ENCODE results near the gene DMAC2.
"Not testable (repeated sequence)": the region's sequence is repeated elsewhere in the genome, so short reads cannot be mapped to it uniquely, and the experiment has no call there.

The DMAC2 gene

DNA sequence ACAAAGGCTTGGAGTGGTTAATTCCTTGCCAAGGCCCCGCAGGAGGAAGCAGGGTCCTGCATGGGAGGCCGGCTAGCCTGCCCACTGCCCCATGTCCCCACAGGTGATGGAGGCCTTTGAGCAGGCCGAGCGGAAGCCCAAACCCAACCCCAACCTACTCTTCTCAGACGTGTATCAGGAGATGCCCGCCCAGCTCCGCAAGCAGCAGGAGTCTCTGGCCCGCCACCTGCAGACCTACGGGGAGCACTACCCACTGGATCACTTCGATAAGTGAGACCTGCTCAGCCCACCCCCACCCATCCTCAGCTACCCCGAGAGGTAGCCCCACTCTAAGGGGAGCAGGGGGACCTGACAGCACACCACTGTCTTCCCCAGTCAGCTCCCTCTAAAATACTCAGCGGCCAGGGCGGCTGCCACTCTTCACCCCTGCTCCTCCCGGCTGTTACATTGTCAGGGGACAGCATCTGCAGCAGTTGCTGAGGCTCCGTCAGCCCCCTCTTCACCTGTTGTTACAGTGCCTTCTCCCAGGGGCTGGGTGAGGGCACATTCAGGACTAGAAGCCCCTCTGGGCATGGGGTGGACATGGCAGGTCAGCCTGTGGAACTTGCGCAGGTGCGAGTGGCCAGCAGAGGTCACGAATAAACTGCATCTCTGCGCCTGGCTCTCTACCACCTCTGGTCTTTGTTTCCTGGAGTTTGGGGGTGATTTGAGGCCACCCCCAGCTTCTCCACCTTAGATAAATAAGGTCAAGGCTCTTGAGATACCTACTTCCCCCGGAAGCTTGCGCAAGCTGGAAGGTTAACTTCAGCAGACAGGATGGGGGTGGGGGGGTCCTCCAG lies 15.2 kb downstream of the DMAC2 start:
- in situ Hi-C loops (cut with HindIII; ENCODE audit: low sequenced_read_pairs): no loop called here

- in situ Hi-C loops (cut with HindIII; ENCODE audit: low sequenced_read_pairs): no loop called here
Observed at GRCh38 chr19:41422955-41423354, 16.8 kb downstream of the DMAC2 start.

DNA sequence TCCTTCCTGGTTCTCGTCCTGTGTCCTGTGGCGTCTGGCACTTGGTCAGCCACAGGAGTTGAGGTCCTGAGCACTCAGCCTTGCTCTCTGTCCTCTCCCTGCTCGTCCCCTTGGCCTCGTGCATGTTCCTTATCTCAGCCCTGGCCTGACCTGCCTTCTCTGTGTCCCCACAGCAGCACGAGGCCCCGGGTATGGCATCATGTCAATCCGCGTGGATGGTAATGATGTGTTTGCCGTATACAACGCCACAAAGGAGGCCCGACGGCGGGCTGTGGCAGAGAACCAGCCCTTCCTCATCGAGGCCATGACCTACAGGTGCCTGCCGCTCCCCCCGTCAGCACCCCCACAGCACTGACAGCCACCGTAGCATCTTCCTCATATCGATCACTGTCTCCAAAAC lies 17.3 kb downstream of the DMAC2 start:
- in situ Hi-C loops (cut with HindIII; ENCODE audit: low sequenced_read_pairs): no loop called here

GRCh38 chr19:41421973-41422372 lies 17.7 kb downstream of the DMAC2 start:
- in situ Hi-C loops (cut with HindIII; ENCODE audit: low sequenced_read_pairs): no loop called here

- in situ Hi-C loops (cut with HindIII; ENCODE audit: low sequenced_read_pairs): no loop called here
Observed at GRCh38 chr19:41421314-41421713, 18.4 kb downstream of the DMAC2 start.

GRCh38 chr19:41420101-41420880 lies 19.4 kb downstream of the DMAC2 start:
- in situ Hi-C loops (cut with HindIII; ENCODE audit: low sequenced_read_pairs): no loop called here

- in situ Hi-C loops (cut with HindIII; ENCODE audit: low sequenced_read_pairs): no loop called here
Observed at GRCh38 chr19:41416194-41416674, 23.5 kb downstream of the DMAC2 start.

GRCh38 chr19:41415154-41415571 lies 24.5 kb downstream of the DMAC2 start:
- in situ Hi-C loops (cut with HindIII; ENCODE audit: low sequenced_read_pairs): no loop called here

GRCh38 chr19:41414461-41414860 lies 25.3 kb downstream of the DMAC2 start:
- in situ Hi-C loops (cut with HindIII; ENCODE audit: low sequenced_read_pairs): no loop called here

DNA sequence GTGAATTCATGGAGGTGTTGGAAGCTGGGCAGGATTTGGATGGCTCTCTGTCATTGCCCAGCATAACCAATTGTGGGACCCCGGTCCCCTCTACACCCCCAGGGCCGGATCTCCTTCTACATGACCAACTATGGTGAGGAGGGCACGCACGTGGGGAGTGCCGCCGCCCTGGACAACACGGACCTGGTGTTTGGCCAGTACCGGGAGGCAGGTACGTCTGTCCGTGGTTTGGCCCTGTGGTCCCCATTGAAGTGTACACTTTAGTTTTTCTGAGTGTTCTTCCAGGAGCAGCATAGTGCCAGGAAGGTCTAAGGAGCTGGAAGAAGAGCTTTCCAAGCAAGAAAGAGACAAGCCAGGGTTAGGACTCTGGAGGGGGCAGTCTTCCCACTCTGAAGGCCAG lies 25.8 kb downstream of the DMAC2 start:
- in situ Hi-C loops (cut with HindIII; ENCODE audit: low sequenced_read_pairs): no loop called here

DNA sequence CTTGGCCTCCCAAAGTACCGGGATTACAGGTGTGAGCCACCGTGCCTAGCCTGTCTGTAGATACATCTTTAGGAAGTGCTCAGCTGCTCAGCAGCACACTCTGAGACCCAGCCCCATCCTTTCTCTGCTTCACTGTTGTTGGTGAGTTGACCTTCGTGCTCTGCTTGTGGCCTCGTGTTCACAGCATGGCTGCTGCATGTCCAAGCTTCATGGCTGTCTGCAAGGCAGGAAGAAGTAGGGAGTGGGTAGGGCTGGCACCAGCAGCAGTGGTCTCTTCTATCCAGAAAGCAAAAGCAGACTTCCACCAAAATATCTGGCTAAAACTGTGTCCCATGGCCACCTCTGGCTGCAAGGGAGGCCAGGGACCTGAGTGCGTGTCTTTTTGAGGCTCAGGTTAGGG lies 26.8 kb downstream of the DMAC2 start:
- in situ Hi-C loops (cut with HindIII; ENCODE audit: low sequenced_read_pairs): no loop called here

DNA sequence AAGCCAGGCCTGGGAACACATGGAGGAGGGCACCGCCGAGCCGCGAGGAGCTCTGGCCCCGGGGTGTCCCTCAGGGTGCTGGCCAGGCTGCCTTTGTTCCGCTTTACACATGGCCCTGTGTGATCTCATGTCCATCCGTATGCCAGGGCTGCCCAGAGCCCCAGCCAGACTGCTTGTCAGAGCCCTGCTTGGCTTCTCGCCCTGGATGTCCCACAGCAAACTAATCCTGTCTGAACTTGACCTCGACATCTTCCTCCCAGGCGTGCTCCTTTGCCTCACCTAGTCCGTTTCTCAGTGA lies 27.8 kb downstream of the DMAC2 start:
- in situ Hi-C loops (cut with HindIII; ENCODE audit: low sequenced_read_pairs): no loop called here

DNA sequence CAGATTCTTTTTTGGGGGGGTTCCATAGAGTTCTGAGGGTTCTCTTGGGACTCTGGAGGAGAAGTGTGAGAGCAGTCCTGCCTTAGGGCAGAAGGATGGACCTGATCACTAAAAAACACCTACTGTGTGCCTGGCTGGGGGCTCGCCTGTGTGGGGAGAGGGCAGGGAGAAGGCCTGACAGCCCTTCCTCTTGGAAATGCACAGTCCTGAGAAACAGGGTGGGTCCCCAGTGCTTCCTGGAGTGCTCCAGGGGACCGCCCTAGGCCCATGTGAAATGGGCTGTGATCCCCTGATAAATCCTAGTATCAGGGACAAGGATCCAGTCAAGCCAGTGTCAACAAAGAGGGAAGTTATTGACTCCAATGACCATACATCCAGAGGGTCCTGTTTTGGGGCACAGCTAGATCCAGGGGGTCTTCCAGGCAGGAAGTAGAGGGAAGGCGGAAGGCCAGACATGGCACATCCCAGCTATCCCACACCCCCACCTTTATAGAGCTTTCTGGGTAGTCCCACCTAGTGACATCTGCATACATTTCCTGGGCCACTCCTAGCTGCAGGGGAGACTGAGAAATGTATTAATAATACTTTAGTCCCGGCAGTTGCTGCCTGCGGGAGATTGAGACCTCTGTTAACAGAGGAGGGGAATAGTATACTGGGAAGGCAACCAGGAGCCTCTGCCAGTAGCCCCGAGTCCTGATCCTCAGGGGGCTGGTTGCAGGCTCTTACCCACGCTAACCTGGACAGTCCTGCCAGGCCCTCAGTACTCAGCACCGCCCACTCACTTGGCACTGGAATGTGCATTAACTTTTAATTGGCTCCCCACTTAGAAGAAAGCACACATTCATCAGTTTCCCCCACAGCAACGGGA lies 28.4 kb downstream of the DMAC2 start:
- in situ Hi-C loops (cut with HindIII; ENCODE audit: low sequenced_read_pairs): no loop called here

GRCh38 chr19:41410336-41411054 lies 29.2 kb downstream of the DMAC2 start:
- in situ Hi-C loops (cut with HindIII; ENCODE audit: low sequenced_read_pairs): no loop called here

- in situ Hi-C loops (cut with HindIII; ENCODE audit: low sequenced_read_pairs): no loop called here
Observed at GRCh38 chr19:41409288-41409687, 30.4 kb downstream of the DMAC2 start.

DNA sequence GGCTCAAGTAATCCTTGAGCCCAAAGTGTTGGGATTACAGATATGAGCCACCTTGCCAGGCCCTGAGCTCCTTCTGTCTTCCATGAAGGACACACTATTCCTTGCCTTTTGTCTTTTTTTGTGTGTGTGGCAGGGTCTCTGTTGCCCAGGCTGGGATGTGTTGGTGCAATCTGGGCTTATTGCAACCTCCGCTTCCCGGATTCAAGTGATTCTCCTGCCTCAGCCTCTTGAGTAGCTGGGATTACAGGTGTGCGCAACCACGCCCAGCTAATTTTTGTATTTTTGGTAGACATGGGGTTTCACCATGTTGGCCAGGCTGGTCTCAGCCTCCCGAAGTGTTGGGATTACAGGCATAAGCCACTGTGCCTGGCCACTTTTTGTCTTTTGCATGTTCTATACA lies 30.9 kb downstream of the DMAC2 start:
- in situ Hi-C loops (cut with HindIII; ENCODE audit: low sequenced_read_pairs): not testable (repeated sequence)

GRCh38 chr19:41408256-41408655 lies 31.5 kb downstream of the DMAC2 start:
- in situ Hi-C loops (cut with HindIII; ENCODE audit: low sequenced_read_pairs): no loop called here

- in situ Hi-C loops (cut with HindIII; ENCODE audit: low sequenced_read_pairs): no loop called here
Observed at GRCh38 chr19:41407271-41407670, 32.4 kb downstream of the DMAC2 start.

DNA sequence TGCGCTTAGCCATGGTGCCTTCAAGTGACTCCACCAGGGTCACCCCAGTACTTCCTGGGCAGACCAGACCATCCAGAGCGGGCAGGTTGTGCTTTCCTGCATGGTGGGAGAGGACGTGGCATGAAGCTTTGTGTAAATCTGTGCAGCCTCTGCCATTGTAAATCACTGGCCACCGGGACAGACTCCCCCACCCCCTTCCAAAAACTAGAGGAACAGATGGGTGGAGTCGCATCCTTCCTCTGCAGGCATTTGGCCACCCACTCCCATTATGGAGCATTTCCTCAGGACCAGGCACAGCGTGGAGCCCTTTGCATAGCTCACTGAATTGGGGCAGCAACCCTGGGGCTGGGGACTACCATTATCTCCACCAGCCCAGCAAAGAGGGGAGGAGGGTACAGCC lies 33.9 kb downstream of the DMAC2 start:
- in situ Hi-C loops (cut with HindIII; ENCODE audit: low sequenced_read_pairs): no loop called here

DNA sequence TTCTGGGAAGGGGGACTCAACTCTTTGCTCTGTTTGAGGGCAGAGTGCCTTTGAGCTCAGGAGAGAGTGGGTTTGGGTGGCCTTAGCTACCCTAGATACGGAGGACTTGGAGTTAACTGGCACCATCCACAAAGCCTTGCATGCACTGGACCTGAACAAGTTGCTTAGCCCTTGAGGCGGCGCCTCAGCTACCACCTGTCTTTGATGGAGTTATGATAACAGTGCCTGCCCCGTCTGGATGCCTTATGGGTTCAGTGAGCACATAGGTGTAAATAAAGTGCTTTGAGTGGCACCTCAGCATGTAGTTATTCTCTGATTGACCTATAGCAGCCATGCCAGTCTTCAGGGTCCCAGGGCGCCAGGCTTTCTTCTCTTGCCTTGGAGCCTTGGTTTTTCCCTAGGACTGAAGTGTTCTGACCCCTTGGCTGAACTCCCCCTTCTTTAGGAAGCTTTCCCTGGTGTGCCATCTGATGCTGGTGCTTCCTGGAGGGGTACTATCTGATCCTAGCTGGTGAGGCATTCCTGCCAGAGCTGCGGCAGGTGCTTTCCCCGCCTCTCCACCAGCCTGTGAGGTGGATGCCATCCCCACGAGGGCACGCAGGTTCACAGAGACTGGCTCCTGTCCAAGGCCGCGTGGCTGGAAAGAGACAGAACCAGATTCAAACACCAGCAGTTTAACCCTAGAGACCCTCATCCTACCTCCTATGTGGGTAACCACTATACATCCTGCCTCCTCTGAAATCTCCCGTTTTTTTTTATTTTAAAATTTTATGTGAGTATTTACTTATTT lies 36.3 kb downstream of the DMAC2 start:
- in situ Hi-C loops (cut with HindIII; ENCODE audit: low sequenced_read_pairs): no loop called here

Measured in endothelial cell of hepatic sinusoid (primary cell).